Smooth muscle cell (in vitro differentiated cells): ENCODE data around the gene MIOX. TPM values are rescaled to one million over a fixed set of nuclear protein-coding genes. Genes with fewer than 3 reads are reported as not detected.

Source experiments
- DNase-seq: peaks from one replicate; lab custom pipeline; 2025; ENCODE audit not compliant: unreplicated experiment; lab: John Stamatoyannopoulos, UW
- H2AFZ ChIP-seq: fragments of 200-600 bp; sonication (generic); 2 replicates; pipeline ENCODE4 v1.6.0; 2016; ENCODE audit warnings: antibody characterized with exemption, low read depth, mild to moderate bottlenecking
- H3F3A ChIP-seq: fragments of 200-600 bp; sonication (generic); 2 replicates; pipeline ENCODE4 v1.6.0; 2017; ENCODE audit warnings: antibody characterized with exemption, low read depth
- H3K27ac ChIP-seq: fragments of 200-600 bp; sonication (generic); 2 replicates; pipeline ENCODE4 v1.5.1; 2016; ENCODE audit warnings: low read depth, mild to moderate bottlenecking
- H3K27me3 ChIP-seq: fragments of 200-600 bp; sonication (generic); 2 replicates; pipeline ENCODE4 v1.6.1; 2016; ENCODE audit warnings: low read depth, mild to moderate bottlenecking
- H3K36me3 ChIP-seq: fragments of 200-600 bp; sonication (generic); 2 replicates; pipeline ENCODE4 v1.5.1; 2016; ENCODE audit warnings: low read depth
- H3K4me1 ChIP-seq: fragments of 200-600 bp; sonication (generic); 2 replicates; pipeline ENCODE4 v1.5.1; 2016; ENCODE audit warnings: low read depth
- H3K4me2 ChIP-seq: fragments of 200-600 bp; sonication (generic); 2 replicates; pipeline ENCODE4 v1.6.0; 2016; ENCODE audit warnings: mild to moderate bottlenecking
- H3K4me3 ChIP-seq: fragments of 200-600 bp; sonication (generic); 2 replicates; pipeline ENCODE4 v1.5.1; 2016; ENCODE audit warnings: mild to moderate bottlenecking
- H3K79me2 ChIP-seq: fragments of 200-600 bp; sonication (generic); 2 replicates; pipeline ENCODE4 v1.6.0; 2016; ENCODE audit warnings: low read depth, mild to moderate bottlenecking
- H3K9ac ChIP-seq: fragments of 200-600 bp; sonication (generic); 2 replicates; pipeline ENCODE4 v1.6.0; 2016; ENCODE audit warnings: low read depth
- H3K9me3 ChIP-seq: fragments of 200-600 bp; sonication (generic); replicated peaks from 2 replicates; pipeline ENCODE4 v1.5.1; 2016; ENCODE audit warnings: low read depth
- H4K20me1 ChIP-seq: fragments of 200-600 bp; sonication (generic); 2 replicates; pipeline ENCODE4 v1.6.0; 2016; ENCODE audit warnings: low read depth
- WGBS: methylation state at CpG from one replicate; pipeline ENCODE4 v1.1.7; 2016; ENCODE audit warnings: low lambda C conversion rate; 5-methylcytosine and 5-hydroxymethylcytosine counted together
- polyA plus RNA-seq: library from polyadenylated mRNA; unstranded; fragments of >200 nt; fragmentation: Nextera tagmentation; extraction: Ambion mirVana; gene quantifications from 2 replicates; pipeline ENCODE4 v1.2.1, GENCODE V29; 2016
- total RNA-seq: library from RNA; depleted of rRNA; stranded (reverse); fragments of >200 nt; gene quantifications from 2 replicates; pipeline ENCODE4 v1.2.3, GENCODE V29; 2014
- TF ChIP-seq, protein P1 (sequence below): fragments of 200-600 bp; sonication (generic); IDR thresholded peaks from 2 replicates; pipeline ENCODE4 v1.5.1; 2017; ENCODE audit warnings: borderline replicate concordance, mild to moderate bottlenecking, antibody characterized with exemption; ENCODE audit not compliant: insufficient read depth, poor library complexity, severe bottlenecking

MIOX gene
- total and polyA plus RNA-seq, 2 experiments from 2014 or later, result 0.49 TPM; not detected in 1

DNA sequence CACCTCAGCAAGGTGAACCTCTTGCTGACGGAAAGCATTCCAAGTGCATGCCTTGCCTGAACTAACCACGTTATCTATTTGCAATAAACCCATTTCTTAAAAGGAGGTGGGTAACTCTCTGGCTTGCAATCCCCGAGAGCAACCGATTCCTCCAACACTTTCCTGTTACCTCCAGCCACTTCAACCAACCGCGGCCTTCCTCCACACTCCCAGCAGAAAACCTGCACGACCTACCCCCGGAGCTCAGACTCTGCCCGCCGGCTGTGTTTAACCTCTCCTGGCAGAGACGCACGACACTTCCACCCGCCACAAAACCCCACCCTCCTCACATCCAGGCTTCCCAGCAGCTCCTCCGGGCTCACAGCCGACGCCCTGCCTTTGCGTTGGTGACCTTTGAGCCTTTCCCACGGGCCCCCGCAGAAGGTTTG is 38.0 kb downstream of the MIOX start:
- WGBS, result 15% methylated on average over 18 of the region's 19 CpGs
- TF ChIP-seq, protein P1, sequence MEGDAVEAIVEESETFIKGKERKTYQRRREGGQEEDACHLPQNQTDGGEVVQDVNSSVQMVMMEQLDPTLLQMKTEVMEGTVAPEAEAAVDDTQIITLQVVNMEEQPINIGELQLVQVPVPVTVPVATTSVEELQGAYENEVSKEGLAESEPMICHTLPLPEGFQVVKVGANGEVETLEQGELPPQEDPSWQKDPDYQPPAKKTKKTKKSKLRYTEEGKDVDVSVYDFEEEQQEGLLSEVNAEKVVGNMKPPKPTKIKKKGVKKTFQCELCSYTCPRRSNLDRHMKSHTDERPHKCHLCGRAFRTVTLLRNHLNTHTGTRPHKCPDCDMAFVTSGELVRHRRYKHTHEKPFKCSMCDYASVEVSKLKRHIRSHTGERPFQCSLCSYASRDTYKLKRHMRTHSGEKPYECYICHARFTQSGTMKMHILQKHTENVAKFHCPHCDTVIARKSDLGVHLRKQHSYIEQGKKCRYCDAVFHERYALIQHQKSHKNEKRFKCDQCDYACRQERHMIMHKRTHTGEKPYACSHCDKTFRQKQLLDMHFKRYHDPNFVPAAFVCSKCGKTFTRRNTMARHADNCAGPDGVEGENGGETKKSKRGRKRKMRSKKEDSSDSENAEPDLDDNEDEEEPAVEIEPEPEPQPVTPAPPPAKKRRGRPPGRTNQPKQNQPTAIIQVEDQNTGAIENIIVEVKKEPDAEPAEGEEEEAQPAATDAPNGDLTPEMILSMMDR, result no peak
- DNase-seq, result no peak

DNA sequence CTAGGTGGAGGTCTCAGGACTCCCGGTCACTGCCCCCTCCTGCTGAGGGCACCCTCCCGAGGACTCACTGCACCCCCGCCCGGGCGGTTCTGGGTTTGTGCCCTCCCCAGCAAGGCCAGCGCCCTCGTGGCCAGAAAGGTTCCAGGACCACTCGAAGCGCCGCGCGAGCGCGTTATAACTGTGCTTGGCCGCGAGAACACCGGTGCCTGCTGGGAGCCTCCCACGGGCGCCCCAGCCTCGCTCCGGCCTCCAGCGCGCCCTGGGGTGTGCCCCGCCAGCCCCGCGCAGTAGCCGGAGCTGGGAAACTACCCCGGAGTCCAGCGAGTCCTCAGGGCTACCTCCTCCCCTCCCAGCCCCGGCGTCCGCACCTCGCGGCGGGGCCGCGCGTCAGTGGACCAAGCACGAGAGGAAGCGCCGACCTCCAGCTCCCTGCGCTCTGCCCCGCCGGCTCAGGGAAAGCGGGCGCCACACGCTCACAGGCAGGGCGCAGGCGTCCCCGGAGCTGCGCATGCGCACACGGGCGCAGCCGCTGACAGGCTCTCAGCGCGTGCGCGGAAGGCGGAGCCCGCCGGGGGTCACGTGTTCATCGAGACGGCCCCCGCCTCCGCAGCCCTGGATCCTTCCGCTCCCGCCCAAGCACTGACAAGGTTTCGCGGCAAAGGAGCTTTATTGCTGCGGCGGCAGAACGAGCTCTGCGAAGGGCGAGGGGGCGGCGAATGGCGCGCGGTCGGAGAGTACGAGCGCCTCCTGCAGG is 38.6 kb downstream of the MIOX start, which contains the start of gene SCO2:
Gene SCO2 (minus strand): TSS at position 495 of the 754 bp plus-strand sequence. CDS start 1,187 bp downstream, outside the sequence.
- no peaks in the 10 kb centered on the region for H3K27me3 ChIP-seq
- under 1% methylated on average over 79 of the region's 84 CpGs for WGBS
- H3K4me2 ChIP-seq, result peak within 1 kb of the TSS; percentile 98
- H2AFZ ChIP-seq, result no peak within 1 kb of the TSS
- H3K79me2 ChIP-seq, result peaks cover 10% of the 10 kb centered on the region
- DNase-seq, result peak; percentile 96
- H4K20me1 ChIP-seq, result peaks cover 33% of the 10 kb centered on the region
- TF ChIP-seq, protein P1, result no peak
- H3K4me3 ChIP-seq, result peak within 1 kb of the TSS; percentile 79
- H3K4me1 ChIP-seq, result no peaks in the 10 kb centered on the region
- H3F3A ChIP-seq, result peaks cover 36% of the 10 kb centered on the region
- no peaks in the 10 kb centered on the region for H3K9me3 ChIP-seq
- H3K9ac ChIP-seq, result peak within 1 kb of the TSS; percentile 78
- no peaks in the 10 kb centered on the region for H3K36me3 ChIP-seq
- peak within 1 kb of the TSS; percentile 80 for H3K27ac ChIP-seq

More for the DNA sequence above, 38.0 kb downstream of the MIOX start:
- Histone ChIP-seq H2AFZ (no peak overlapping the region), H3K4me3 (peak overlapping the region; percentile 79), H3K4me1 (no peaks in the 10 kb centered on the region), H3K9ac (peak overlapping the region; percentile 78), H3K36me3 (no peaks in the 10 kb centered on the region), H3F3A (peaks cover 34% of the 10 kb centered on the region), H3K27me3 (no peaks in the 10 kb centered on the region), H3K9me3 (no peaks in the 10 kb centered on the region), H3K79me2 (peaks cover 10% of the 10 kb centered on the region), H4K20me1 (peaks cover 33% of the 10 kb centered on the region), H3K4me2 (peak overlapping the region; percentile 97), H3K27ac (peak overlapping the region; percentile 80)

DNA sequence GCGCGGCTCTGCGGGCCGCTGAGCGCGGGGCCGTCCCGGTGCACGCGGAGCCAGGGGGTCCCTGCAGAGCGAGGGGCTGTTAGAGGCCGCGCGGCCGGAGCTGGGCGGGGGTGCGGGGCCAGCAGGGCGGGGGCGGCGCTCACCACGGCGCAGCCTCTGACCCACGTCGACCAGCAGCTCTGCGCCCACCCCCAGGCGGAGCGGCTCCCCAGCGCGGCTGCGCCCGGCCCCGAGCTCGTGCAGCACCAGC is 39.1 kb downstream of the MIOX start:
- no peak overlapping the region for H2AFZ ChIP-seq
- peaks cover 41% of the 10 kb centered on the region for H3F3A ChIP-seq
- no CpG with 5 or more reads among the region's 33 CpGs for WGBS
- H3K4me3 ChIP-seq, result peak overlapping the region; percentile 79
- H3K27ac ChIP-seq, result peak overlapping the region; percentile 63
- TF ChIP-seq, protein P1, result peak; percentile 85
- H4K20me1 ChIP-seq, result peaks cover 33% of the 10 kb centered on the region
- no peaks in the 10 kb centered on the region for H3K9me3 ChIP-seq
- DNase-seq, result no peak
- H3K4me1 ChIP-seq, result no peaks in the 10 kb centered on the region
- H3K79me2 ChIP-seq, result peaks cover 10% of the 10 kb centered on the region
- peak overlapping the region; percentile 98 for H3K4me2 ChIP-seq
- H3K9ac ChIP-seq, result peak overlapping the region; percentile 64
- H3K27me3 ChIP-seq, result no peaks in the 10 kb centered on the region
- H3K36me3 ChIP-seq, result no peaks in the 10 kb centered on the region
